Activated T-cell treated with anti-CD3 and anti-CD28 coated beads for 24 hours (primary cell): ENCODE results near the gene AUNIP.

Source experiments
- DNase-seq: peaks from one replicate; pipeline ENCODE4 v3.0.0-alpha.2; 2020; ENCODE audit warnings: low read depth

Gene AUNIP

DNA sequence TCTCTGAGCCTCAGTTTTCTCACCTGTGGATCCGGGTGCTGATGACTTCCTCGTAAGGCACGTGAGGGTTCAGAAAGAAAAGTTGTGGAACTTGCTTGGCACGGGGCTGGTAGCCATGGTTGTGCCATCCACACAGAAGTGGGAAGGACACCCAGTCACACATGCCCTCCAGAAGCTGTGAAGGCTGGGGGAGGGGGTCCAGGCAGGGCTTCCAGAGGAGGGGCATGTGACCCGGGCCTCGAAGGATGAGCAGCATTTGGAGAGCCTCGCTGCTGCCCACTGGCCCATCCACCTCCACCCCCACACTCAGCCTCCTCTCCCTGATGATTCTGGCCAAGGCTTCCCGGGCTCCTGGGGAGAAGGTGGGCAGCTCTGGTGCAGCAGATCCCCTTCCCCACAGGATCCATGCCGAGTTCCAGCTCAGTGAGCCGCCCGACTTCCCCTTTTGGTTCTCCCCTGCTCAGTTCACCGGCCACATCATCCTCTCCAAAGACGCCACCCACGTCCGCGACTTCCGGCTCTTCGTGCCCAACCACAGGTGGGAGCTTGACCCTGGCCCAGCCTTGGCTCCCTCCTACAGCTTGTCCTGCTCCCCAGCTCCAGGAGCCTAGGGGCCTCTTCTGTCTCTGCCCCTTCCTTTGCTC is 49.9 kb downstream of the AUNIP start:
- no peak for DNase-seq

DNA sequence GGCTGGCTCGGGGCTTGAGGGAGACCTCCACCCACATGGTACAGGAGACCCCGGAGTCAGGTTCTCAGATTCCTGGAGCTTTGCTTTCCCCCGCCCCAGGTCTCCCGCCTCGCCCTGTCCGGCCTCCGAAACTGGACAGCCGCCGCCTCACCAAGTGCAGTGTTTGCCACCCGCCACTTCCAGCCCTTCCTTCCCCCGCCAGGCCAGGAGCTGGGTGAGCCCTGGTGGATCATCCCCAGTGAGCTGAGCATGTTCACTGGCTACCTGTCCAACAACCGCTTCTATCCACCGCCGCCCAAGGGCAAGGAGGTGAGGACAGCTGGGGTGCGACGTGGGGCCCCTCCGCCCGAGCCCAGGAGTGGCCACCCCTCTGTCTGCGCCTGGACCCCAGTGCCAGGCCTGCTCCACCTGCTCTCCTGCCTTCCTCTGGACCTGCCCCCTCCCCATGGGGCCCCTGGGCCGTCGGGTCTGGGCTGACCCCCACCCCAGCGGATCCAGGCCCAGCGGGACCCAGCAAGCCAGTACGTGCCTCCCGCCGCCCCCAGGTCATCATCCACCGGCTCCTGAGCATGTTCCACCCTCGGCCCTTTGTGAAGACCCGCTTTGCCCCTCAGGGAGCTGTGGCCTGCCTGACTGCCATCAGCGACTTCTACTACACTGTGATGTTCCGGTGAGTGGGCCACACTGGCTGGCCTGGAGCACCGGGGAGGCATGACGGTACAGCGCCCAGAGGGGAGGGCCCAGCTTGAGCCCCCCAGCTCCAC is 50.6 kb downstream of the AUNIP start:
- DNase-seq, result no peak

DNA sequence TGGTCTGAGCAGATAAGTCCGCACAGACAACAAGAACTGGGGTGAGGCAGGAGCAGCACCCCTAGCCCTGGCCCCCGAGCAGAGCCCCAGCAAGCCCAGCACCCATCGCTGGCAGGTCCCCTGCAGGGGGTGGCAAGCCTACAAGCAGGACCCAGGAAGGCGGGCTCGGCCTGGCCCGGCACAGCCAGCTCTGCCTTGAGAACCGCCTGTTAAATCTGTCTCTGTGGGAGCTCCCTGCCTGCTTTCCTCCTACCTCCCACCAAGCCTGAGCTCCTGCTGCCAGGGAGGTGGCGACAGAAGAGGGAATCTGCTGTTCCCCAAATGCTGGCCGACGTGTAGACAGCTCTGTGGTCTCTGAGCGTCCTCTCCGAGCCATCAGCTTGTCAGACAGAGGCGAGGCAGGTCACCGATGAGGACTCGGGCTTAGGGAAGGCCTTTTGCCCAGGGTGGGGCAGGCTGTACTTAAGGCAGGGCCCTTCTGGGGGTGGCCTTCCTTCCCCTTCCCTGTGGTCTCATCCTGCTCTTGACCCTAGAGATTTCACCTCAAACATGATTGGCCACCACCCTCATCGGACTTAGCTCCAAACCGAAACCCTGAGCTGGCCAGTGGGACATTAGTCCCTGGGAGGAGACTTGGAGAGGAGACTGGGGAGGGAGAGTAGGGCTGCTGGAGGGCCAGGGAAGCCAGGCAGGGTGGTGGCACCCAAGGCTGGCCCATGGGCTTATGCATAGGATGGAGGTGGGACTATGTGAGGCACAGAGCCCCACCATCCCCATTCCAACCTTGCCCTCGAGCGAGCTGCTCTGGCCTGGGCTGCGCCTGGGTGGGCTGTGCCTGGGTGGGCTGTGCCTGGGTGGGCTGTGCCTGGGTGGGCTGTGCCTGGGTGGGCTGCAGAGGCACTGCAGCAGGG is 51.5 kb downstream of the AUNIP start:
- no peak for DNase-seq

DNA sequence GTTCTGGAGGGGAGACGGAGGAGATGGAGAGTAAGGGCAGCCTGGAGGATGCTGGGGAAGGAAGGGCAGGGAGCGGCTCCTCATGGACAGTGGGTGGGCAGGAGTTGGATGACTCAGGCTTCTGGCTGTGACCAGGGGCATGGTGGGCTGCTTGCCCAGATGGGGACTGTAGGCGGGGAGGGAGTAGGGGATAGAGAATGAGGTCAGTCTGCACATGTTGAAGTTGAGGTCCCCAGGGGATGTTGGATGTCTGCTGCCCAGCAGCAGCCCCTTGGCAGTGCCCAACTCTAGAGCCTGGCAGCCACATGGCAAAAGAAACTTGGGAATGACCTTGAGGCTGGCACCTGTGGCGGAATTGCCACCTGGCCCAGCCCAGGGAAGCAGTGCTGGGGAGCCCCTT is 52.8 kb downstream of the AUNIP start:
- DNase-seq, result no peak

DNA sequence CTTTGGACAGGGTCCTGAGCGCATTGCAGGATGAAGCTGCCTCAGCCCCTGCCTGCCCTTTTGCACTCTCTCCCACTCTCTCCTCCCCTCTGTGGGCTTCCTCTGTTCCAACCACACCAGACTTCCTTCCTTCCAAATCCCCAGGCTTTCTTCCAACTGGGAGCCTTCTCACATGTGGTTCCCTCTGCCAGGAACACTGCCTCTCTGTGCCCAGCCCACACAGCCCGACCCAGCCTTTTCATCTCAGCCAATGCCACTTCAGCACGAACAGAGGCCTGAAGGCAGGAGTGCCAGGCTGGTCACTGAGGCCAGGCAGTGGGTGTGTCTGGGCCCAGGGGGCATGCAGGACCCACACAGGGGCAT is 53.4 kb downstream of the AUNIP start:
- DNase-seq, result no peak

DNA sequence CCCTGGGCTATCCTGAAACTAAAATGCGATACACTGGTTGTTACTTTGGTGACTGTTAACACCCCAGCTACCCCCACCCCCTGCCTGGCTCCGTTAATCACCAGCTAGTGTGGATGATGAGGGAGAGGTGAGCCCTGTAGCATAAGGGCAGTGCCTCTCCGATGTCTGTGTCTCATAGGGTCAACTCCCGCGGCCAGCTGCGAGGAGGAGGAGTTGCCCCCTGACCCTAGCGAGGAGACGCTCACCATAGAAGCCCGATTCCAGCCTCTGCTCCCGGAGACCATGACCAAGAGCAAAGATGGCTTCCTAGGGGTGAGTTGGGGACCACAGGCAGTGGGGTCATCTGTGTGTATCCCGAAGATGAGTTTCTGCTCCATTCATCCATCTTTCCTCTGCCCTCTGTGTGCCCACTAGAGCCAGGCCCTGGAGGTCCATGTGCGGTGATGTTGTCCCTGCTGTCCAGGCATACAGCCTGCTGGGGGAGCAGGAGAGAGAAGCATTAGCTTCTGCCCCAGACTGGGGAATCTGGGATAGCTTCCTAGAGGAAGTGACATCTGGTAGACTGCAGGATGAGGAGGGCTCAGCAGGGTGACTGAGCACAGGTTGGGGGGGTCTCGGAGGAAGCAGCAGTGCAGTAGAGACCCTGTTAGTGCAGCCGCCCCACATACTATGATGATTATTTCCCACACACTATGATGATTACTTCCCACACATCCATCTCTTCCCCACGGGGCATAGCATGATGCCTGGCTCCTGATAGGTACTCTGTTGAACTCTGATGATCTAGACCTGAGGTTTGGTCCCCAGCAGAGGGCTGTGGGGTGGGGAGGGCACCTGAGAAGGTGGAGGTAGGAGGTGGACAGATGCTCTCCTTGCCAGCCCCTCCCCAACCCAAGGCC is 54.0 kb downstream of the AUNIP start:
- no peak for DNase-seq

DNA sequence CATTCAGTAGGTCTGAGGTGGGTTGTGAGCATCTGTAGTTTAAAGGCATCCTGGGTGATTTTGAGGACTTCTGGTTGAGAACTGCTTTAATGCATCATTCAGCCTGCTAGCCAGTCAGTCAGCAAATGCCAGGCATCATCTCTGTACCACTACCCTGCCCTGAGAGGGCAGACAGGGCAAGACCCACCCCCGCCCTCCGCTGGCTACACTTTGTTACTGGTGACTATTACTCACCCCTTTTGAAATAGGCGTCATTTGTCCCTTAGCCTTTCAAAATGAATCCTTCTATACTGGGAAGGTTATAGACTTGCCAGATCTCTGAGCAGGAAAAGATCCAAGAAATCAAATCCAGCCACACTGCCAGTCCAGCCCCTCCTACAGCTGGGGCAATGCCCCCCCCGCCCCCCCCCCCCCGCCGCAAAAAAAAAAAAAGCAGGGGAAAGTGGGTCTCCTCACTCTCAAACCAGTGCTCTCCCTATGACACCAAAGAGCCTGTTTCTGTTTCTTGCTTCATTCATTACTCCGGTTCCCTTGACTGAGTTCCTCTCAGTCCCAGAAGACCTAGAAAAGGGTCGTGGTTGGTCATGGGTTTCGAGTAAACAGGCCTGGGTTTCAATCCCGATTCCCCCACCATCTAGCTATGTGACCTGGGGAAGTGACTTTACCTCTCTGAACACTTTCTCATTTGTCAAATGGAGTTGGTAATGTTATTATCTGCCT is 54.9 kb downstream of the AUNIP start:
- no peak for DNase-seq

DNA sequence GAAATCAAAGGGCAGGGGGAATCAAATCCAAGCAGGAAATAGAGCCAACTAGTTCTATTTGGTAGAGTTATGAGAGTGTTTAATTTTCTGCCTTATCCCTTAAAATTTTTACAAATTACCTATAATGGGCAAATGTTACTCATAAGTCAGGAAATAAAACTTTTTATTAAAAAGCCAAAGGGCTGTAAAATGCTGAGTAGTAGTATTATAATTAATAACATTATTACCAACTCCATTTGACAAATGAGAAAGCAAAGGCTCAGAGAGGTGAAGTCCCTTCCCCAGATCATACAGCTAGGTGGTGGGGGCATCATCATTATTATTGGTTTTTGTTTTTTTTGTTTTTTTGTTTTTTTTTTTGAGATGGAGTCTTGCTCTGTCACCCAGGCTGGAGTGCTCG is 55.9 kb downstream of the AUNIP start:
- DNase-seq, result no peak

DNA sequence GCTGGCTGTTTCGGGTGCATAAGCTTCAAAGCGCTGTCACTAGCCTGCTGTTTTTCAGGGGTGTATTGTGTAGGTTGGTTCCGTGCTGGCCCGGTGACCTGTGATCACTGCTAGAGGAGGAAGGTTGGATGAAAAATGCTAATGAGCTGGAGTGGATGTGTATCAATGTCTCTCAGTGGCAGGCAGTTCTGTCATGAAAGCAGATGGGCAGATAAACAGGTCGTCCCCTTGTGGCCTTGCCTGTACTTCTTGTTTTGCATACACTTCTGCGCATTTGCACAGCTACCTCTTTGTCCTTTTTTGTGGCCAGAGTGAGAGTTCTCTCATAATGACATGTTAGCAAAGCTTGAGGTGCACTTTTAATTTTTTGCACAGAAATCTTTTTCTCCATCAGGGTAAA is 56.3 kb downstream of the AUNIP start:
- no peak for DNase-seq

DNA sequence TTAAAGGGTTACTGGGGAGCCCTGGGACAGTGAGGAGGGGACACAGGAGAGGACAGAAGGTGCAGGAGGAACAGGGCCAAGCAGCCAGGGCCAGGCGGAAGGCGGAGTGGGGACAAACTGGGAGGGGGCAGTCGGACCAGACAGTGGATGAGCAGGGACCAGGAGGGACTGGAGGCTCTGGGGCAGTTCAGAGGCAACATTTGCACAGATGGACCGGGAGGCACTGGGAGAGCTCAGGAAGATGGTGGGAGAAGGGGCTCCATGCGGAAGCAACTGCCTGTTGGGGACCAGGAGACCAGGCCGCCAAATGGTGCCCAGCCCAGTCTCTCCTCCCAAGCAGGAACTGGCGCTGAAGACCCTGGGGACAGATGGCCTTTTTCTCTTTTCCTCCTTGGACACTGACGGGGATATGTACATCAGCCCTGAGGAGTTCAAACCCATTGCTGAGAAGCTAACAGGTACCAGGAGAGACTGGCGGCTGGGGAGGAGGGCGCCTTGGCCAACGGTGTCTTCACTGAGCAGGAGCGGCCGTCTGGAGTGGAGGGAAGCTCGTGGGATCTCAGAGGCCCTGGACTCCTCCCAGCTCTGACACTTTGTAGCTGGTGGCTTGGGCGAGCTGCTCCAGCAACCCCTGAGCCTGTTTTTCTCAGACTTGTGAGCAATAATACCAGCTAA is 58.4 kb downstream of the AUNIP start:
- no peak for DNase-seq

DNA sequence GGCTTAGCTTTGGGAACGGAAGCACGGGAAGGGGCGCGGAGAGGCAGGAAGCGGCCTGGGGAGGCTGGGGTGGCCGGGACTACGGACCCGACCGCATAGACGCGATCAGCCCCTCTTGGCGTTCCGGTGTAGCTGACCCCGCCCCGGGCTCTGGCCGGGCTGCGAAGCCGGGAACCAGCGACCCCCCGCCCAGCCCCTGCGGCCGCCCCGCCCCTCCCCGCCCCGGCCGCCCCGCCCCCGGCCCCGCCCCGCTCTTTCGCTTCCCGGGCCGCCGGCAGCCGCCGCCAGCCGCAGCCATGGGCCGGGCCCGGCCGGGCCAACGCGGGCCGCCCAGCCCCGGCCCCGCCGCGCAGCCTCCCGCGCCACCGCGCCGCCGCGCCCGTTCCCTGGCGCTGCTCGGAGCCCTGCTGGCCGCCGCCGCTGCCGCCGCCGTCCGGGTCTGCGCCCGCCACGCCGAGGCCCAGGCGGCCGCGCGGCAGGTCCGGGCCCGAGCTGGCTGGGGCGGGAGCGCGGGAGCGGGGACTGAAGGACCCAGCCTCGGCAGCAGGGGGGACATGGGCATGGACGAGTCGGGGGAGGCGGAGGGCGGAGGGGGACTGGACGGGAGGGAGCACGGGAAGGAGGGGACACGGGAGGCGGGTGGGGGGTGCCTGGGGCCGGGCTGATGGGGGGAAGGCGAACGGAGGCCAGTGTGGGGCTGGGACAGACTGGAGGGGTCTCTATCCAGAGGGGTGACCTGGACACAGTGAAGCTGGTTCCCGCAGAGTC is 59.1 kb downstream of the AUNIP start, which contains the start of gene SELENON:
SELENON (plus strand) TSS at position 259 of the 768 bp plus-strand sequence; CDS start at position 297, 38 bp downstream.
- DNase-seq, result peak; percentile 18

DNA sequence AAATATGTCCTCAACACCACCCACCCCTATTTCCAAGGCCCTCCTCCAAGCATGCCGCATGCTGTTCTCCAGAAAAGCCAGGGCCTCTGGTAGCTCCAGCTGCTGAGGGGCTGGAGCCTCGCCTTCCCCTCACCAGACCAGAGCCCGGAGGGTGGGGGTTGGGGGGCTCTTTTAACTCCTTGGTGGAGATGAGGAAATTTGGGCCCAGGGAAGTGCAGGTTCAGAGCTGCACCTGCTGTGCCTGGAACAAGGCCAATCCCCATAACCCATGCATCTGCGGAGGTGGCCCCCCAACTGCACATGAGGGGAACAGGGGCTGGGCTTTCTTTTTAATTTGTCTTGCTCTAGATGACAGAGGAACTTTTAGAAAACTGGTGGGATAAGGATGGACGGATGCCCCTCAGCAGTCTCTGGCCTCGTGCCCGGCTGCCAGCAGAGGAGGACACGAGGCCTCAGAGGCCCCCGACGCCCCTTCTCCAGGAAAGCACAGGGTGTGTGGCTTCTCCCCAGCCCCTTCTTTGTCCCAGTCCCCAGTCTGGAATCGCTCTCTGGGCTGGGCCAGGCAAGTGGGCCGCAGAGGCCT is 59.8 kb downstream of the AUNIP start:
- no peak for DNase-seq

DNA sequence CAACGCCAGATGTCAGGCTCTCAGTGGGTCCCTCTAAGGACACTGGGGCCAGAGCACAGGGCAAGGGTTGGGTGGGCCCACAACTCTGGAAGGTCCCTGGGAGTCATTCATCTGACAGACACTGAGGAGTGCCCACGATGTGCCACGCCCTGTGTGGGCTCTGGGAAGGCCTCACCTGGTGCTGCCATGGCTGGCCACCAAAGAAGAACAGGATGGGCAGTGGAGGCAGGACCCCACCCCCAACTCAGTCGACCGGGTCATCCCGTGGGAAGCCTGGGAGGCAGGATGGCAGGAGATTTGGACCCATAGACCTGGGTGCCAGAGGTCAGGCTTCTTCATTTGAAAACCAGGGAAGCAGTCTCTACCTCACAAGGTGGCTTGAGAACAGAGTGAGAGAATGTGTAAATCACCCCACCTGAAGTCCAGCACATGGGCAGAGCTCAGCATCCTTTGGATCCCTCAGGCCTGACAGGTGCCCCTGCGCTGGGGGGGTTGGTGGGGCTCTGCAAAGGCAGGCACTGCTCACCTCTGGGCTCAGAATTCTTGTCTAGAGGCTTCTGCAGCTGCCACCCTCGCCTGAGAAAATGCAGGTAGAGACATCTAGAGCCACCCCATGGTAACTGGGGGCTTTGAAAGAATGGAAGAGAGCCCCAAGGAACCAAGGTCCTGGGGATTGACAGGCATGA is 60.4 kb downstream of the AUNIP start:
- no peak for DNase-seq

DNA sequence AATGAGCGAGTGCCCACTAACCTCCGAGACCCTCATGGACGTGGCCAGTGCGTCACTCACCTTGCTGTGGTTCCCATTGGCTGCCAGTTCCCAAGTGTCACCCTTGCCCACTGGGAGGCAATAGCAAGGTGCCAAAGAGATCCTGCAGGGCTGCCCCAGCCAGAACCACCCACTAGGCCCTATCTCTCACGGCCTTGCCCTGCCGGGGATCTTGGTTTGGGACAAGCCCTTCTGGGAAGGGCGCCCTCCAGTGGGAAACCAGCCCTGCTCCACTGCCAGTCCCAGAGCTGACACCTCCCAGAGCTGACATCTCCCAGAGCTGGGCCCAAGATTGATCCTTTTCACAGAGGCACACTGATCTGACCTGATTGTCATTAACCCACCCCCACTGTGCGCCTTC is 61.3 kb downstream of the AUNIP start:
- no peak for DNase-seq

DNA sequence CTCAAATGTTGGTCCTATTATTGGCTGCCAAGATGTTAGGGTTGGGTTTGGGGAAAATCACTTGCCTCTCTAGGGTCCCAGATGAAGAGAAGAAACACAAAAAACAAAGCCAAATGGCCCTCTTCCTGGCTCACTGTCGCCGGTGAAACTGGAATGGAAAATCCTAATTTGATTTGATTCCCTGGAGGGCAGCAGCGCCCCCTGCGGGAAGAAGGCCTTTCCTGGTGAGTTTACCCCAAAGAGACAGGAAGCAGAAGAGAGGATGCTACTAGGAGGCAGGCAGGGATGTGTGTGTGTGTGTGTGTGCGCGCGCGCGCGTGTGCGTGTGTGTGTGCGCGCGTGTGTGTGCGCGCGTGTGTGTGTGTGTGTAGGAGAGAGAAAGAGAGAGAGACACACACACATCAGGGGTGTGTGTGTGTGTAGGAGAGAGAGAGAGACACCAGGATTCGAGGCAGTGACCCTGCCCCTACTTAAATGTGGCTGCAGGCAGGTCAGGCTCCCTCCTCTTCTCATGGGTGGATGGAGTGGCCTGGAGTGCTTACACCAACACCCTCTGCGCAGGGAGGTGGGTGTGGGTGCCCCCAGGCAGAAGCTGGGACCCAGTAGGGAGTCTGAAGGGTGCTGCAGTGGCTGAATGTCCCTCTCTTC is 62.3 kb downstream of the AUNIP start:
- DNase-seq, result peak; percentile 74

DNA sequence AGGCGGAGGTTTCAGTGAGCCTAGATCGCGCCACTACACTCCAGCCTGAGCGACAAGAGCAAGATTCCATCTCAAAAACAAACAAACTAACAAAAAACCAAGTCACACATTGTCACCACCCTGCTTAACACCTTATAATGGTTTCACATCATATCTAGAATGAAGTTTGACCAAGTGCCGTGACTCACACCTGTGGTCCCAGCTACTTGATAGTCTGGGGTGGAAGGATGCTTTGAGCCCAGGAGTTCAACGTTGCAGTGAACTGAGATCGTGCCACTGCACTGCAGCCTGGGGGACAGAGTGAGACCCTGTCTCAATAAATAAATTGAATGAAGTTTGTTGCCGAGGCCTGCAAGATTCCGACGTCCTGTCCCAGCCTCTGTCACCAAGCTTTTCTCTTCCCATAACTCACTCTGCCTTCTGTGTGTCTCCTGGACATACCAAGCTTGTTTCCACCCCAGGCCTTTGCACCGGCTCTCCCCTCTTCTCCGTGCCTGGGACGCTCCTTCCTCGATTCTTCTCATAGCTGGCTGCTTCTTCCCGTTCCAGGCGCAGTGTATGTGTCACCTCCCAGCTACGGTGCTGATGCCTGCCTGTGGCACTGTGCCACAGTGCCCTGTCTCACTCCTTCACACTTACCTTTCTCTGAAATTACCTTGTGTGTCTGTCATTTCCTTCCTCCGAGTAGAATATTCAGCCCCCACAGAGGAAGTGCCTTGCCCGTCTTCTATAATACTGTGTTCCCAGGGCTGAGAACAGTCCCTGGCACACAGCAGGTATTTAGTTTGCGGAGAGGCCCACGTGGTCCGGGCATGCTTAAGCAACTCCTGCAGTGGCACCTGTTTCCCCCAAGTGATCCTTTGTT is 63.1 kb downstream of the AUNIP start:
- DNase-seq, result no peak

DNA sequence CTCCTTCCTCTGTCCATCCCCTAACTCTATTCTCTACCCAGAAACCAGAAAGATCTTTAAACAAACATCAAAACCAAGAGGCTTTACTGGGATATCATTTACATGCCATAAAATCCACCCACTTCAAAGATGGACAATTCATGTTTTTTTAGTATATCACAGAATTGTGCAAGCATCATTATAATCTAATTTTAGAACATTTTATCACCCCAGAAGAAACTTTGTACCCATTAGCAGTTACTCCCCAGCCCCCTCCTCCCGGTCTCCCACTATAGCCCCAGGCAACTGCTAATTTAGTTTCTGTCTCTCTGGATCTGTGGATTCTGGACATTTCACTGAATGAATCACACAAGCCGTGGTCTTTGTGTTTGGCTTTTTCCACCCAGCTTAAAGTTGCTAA is 64.0 kb downstream of the AUNIP start:
- no peak for DNase-seq
